Omental fat pad (tissue), 4 donors: ENCODE data around the gene PDZRN3. TPM values are rescaled to one million over a fixed set of nuclear protein-coding genes. Genes with fewer than 3 reads are reported as not detected.

ENCODE experiments used
- ATAC-seq: fragments of 150-250 bp; one replicate; pipeline ENCODE4 v1.9.1; 2016; ENCODE audit warnings: mild to moderate bottlenecking, moderate library complexity; ENCODE audit not compliant: low FRiP score
- DNase-seq: peaks from one replicate; pipeline ENCODE4 v3.0.0-alpha.2; 2019; ENCODE audit warnings: low spot score
- CTCF ChIP-seq, 3 donors: fragments of 450-650 bp; IDR thresholded peaks; one replicate each; pipeline ENCODE4 v1.5.1; 2016 to 2017; ENCODE audit warnings: antibody characterized with exemption in 3 of 3, mild to moderate bottlenecking in 3 of 3, moderate library complexity in 2 of 3
- total RNA-seq, 4 donors: library from RNA; depleted of rRNA; stranded (reverse); fragments of >200 nt; gene quantifications; one replicate each; pipeline ENCODE4 v1.1.0, GENCODE V29; 2016

The PDZRN3 gene
- total RNA-seq, 4 donors from 2014 or later, result 22.8 to 47.4 (median 37.5) TPM

- ATAC-seq (no peak), DNase-seq (no peak)
- no peak for TF ChIP-seq CTCF (IDR thresholded peaks at IDR 0.05)
Observed at GRCh38 chr3:73626106-73626505, 1.4 kb upstream of the PDZRN3 start.

- TF ChIP-seq CTCF (IDR thresholded peaks at IDR 0.05), result no peak
Observed at GRCh38 chr3:73624017-73624820, 522 bp downstream of the PDZRN3 start.

GRCh38 chr3:73623346-73623745 lies 1.4 kb downstream of the PDZRN3 start:
- no peak for TF ChIP-seq CTCF (IDR thresholded peaks at IDR 0.05)
- no peak for DNase-seq
- ATAC-seq, result no peak

More at GRCh38 chr3:73624017-73624820, 522 bp downstream of the PDZRN3 start:
- no peak for DNase-seq
- ATAC-seq, result peak; percentile 39

GRCh38 chr3:73622091-73622805 lies 2.5 kb downstream of the PDZRN3 start:
- no peak for ATAC-seq
- no peak for TF ChIP-seq CTCF (IDR thresholded peaks at IDR 0.05)
- no peak for DNase-seq

GRCh38 chr3:73621388-73621787 lies 3.4 kb downstream of the PDZRN3 start:
- no peak for TF ChIP-seq CTCF (IDR thresholded peaks at IDR 0.05)
- ATAC-seq (no peak), DNase-seq (no peak)

GRCh38 chr3:73618461-73618860 lies 6.3 kb downstream of the PDZRN3 start:
- no peak for DNase-seq
- ATAC-seq, result no peak
- TF ChIP-seq CTCF (IDR thresholded peaks at IDR 0.05), result no peak
